Left hindlimb (tissue), 1 donor: ENCODE measurements around the gene CSK.

ENCODE experiments used
- DNase-seq: peaks from one replicate; pipeline ENCODE4 v3.0.0-alpha.2; 2018

Gene CSK

DNA sequence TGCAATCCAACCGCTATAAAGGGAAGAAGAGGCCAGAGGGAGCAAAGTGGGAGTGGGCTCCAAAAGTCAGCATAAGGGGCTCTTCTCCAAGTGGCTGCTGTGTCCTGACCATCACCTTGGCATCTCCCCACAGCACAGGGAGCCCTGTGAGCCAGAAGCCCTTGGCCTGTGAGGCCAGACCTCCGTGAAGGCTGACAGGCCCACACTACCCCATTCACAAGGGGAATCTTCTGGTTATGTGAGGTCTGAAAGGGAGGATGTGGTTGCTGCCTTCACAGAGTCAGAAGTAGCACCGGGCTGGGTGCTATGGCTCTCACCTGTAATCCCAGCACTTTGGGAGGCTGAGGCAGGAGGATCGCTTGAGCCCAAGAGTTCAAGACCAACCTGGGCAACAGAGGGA lies 63.7 kb downstream of the CSK start:
- no peak for DNase-seq

DNA sequence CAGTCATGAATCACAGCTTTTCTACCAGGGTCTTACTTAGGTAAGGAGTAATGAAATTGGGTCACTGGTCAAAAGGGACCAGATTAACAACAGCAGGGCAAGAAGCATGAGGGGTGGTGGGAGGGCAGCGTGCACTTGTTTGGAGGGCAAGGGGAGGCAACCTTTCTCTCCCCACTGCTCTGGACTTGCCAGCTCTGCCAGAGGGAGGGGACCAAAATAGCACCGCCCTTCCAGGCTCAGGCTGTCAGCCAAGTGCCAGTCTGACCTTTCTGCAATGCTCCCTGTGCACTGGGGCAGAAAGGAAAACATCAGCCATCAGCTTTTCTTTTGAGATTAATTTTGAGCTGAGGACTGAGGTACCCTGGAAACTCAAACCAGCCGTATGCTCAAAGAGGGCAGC lies 65.6 kb downstream of the CSK start:
- DNase-seq: no peak

DNA sequence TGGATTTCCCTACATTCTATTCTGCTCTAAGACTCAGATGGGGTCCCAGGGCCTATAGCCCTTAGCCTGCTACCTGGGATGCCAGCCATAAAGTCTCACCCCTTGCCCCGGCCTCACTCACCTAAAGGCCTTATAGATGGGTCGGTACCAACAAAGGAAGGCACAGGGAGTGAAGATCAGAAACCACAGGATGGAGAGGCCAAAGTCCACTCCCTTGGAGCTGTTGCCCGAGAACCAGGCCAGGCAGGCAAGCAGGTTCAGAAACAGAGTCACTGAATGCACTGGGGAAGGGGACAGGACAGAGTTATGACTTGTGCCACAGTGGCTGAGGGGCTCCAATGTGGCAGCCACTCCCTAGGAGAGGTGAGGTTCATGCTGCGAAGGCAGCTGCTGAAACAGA lies 68.5 kb downstream of the CSK start:
- DNase-seq: no peak

DNA sequence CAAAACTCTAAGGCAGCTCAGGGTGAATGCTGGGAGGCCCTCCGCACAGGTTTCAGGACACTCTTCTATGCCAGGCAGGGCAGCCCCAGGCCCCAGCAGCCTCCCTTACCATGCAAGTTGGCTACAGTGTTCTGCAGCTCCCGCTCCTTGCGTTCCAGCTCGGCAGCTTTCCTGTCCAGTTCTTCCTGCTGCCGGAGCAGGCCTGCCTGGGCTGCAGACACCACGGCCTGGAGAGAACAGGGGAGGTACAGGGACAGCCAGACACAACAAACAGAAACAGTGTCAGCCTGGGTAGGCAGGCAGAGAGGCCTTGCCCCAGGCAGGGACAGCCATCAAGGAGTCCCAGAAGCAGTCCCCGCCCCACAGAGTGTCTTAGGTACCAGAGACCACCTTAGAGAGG lies 70.1 kb downstream of the CSK start:
- no peak for DNase-seq
